Glutamatergic neuron (in vitro differentiated cells): Measurements from ENCODE around the gene CDK15. TPM values are rescaled to one million over a fixed set of nuclear protein-coding genes. Genes with fewer than 3 reads are reported as not detected.

ENCODE experiments used
- DNase-seq: peaks from one replicate; pipeline ENCODE4 v3.0.0; 2022
- H3K27ac Mint-ChIP-seq: one replicate; pipeline ENCODE4 v1.8.0; 2020; ENCODE audit warnings: mild to moderate bottlenecking, mixed read lengths, inconsistent platforms; ENCODE audit not compliant: unreplicated experiment
- H3K27me3 Mint-ChIP-seq: one replicate; pipeline ENCODE4 v1.8.0; 2020; ENCODE audit warnings: mild to moderate bottlenecking, moderate library complexity, mixed read lengths, inconsistent platforms; ENCODE audit not compliant: unreplicated experiment
- H3K36me3 Mint-ChIP-seq: one replicate; pipeline ENCODE4 v1.8.0; 2020; ENCODE audit warnings: mild to moderate bottlenecking, mixed read lengths, inconsistent platforms; ENCODE audit not compliant: unreplicated experiment
- H3K4me1 Mint-ChIP-seq: one replicate; pipeline ENCODE4 v1.8.0; 2020; ENCODE audit warnings: mild to moderate bottlenecking, low read depth, mixed read lengths, inconsistent platforms; ENCODE audit not compliant: unreplicated experiment
- H3K4me3 Mint-ChIP-seq: one replicate; pipeline ENCODE4 v1.8.0; 2020; ENCODE audit warnings: mild to moderate bottlenecking, mixed read lengths, inconsistent platforms; ENCODE audit not compliant: unreplicated experiment
- H3K9me3 Mint-ChIP-seq: one replicate; pipeline ENCODE4 v1.8.0; 2020; ENCODE audit warnings: mild to moderate bottlenecking, moderate library complexity, mixed read lengths, inconsistent platforms; ENCODE audit not compliant: unreplicated experiment
- total RNA-seq: library from RNA; stranded (reverse); fragmentation: NEBNext Ultra II Directional; extraction: Animal tissue kit (Norgen Biotek cat#: 25700); gene quantifications from one replicate; pipeline ENCODE4 v1.2.1, GENCODE V29; 2021; ENCODE audit not compliant: unreplicated experiment
- TF ChIP-seq, protein P1 (sequence below): fragments of 200-600 bp; sonication (generic); IDR thresholded peaks from one replicate; pipeline ENCODE4 v1.5.0; 2021; ENCODE audit not compliant: partially characterized antibody, unreplicated experiment

The CDK15 gene
- total RNA-seq, 1 donor from 2014 or later: 0.61 TPM

DNA sequence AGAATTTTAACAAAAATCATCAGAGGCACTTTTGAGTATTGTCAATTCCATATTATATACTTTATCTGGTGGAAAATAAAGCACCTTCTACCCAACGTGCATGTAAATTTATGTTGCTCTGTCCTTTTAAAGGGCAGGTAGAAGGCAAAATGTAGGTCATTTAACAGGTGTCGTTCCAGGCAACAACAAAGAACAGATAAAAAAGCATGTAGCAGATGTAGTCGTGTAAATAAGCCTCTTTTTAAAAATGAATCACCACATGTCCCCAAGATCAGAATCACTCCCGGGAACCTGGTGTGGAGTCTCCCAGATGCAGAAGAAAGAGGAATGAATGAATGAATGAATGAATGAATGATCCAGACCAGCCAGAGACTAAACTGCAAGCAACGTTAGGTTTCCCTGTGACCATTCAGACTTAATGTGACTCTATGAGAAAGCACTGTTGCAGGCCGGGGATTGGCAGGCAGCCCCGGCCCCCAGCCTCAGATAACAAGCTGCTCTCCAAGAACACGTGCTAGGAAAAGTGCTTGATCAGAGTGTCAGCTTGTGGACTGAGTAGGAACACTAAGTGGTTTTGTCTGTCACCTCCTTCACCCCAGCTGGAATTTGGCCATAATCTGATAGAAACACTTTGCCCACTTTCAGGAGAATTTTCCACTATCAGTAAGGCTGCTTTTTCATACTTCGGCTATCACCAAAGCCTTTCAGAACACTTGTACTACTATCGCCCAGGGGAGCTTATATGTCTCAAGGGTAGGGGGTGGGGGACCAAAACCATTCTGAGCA is 100.6 kb downstream of the CDK15 start:
- Mint-ChIP-seq H3K9me3 (no peaks in the 10 kb centered on the region), H3K4me3 (no peak overlapping the region), H3K27me3 (no peaks in the 10 kb centered on the region), H3K27ac (peak overlapping the region; percentile 18), H3K36me3 (no peaks in the 10 kb centered on the region), H3K4me1 (peaks cover 3% of the 10 kb centered on the region)
- DNase-seq: no peak
- TF ChIP-seq, protein P1, sequence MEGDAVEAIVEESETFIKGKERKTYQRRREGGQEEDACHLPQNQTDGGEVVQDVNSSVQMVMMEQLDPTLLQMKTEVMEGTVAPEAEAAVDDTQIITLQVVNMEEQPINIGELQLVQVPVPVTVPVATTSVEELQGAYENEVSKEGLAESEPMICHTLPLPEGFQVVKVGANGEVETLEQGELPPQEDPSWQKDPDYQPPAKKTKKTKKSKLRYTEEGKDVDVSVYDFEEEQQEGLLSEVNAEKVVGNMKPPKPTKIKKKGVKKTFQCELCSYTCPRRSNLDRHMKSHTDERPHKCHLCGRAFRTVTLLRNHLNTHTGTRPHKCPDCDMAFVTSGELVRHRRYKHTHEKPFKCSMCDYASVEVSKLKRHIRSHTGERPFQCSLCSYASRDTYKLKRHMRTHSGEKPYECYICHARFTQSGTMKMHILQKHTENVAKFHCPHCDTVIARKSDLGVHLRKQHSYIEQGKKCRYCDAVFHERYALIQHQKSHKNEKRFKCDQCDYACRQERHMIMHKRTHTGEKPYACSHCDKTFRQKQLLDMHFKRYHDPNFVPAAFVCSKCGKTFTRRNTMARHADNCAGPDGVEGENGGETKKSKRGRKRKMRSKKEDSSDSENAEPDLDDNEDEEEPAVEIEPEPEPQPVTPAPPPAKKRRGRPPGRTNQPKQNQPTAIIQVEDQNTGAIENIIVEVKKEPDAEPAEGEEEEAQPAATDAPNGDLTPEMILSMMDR: no peak

DNA sequence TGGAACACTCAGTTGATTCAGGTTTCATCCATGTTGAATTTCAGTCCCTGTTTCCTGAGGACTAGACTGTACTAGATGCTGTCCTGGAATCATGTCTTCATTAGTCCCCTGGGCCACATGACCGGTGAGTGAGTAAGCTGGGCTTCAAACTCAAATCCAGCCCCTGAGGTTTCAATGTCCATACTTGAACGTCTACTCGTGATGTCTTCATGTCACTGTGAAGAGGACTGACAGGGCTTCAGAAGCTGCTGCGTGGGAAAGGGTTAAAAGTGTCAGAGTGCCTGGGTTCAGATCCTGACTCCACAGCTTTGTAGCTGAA is 101.2 kb downstream of the CDK15 start:
- Mint-ChIP-seq H3K27ac (no peak overlapping the region), H3K9me3 (no peaks in the 10 kb centered on the region), H3K4me3 (no peak overlapping the region), H3K4me1 (peaks cover 2% of the 10 kb centered on the region), H3K36me3 (no peaks in the 10 kb centered on the region), H3K27me3 (no peaks in the 10 kb centered on the region)
- TF ChIP-seq, protein P1: no peak
- DNase-seq: no peak

DNA sequence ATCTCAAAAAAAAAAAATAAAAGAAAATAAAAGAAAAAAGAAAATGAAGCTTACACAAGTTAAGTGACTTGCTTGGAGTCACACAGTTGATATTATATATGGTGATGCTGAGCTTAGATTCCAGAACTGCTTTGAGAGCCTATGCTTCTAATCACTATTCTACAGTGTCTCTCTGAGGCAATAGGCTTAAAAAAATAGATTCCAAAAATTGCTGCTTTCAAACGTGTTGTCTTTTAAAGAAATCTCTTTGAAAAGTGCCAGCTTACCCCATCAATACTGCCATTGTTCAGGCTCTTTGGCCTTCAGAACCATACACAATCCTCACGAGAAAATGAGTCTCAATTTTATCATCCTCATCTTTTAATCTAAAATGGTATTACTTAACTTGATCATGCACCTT is 102.6 kb downstream of the CDK15 start:
- Mint-ChIP-seq H3K27me3 (no peaks in the 10 kb centered on the region), H3K36me3 (no peaks in the 10 kb centered on the region), H3K4me1 (peaks cover 2% of the 10 kb centered on the region), H3K27ac (no peak overlapping the region), H3K4me3 (no peak overlapping the region), H3K9me3 (no peaks in the 10 kb centered on the region)
- no peak for DNase-seq
- TF ChIP-seq, protein P1: no peak

DNA sequence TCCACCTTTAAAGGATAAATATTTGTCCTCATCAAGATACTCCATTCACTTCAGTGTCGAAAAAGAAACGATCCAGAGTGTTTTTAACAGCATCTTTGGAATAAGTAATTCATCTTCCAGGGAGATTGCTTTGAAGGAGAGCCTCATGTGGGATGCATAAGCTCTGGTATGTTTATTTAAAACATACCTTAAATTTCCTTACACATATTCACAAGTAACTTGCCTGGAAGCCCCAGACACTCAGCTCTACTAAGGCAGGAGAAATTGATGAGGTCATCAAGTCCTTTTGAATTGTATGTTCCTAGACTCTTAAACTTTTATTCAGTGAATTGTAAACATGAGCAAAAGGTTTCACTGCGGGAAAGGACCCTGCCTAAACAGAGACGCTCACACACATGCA is 103.0 kb downstream of the CDK15 start:
- no peaks in the 10 kb centered on the region for H3K36me3 Mint-ChIP-seq

DNA sequence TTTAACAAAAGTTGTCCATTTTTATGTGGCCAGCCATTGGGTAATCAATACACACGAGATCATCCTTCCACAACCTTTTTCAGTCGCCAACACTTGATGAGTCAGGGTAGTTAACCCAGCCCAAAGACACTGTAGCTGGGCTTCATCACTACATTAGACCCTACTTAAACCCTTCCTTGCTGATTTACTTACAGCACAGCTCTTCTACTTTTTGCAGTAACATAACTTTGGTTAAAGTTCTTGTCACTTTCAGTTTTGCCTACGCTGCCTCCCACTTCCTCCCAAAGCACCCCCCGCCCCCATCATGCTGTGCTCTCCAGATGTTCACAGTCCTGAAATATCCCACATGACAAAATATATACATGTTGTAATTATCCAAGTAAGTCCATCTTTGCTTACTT is 103.6 kb downstream of the CDK15 start:
- Mint-ChIP-seq H3K4me3 (no peak overlapping the region), H3K27ac (no peak overlapping the region), H3K36me3 (no peaks in the 10 kb centered on the region), H3K27me3 (no peaks in the 10 kb centered on the region), H3K9me3 (no peaks in the 10 kb centered on the region), H3K4me1 (peaks cover 2% of the 10 kb centered on the region)
- no peak for DNase-seq
- TF ChIP-seq, protein P1: no peak

More for the DNA sequence above, 103.0 kb downstream of the CDK15 start:
- H3K4me3 Mint-ChIP-seq: no peak overlapping the region
- no peak for DNase-seq
- no peak overlapping the region for H3K27ac Mint-ChIP-seq
- H3K27me3 Mint-ChIP-seq: no peaks in the 10 kb centered on the region
- peaks cover 2% of the 10 kb centered on the region for H3K4me1 Mint-ChIP-seq
- TF ChIP-seq, protein P1: no peak
- no peaks in the 10 kb centered on the region for H3K9me3 Mint-ChIP-seq
